Left hindlimb (tissue), 1 donor: ENCODE measurements around the gene STARD3.
A peak's percentile ranks its signal among the peaks of the same experiment; 100 is the strongest.
"Not testable (repeated sequence)": the region's sequence is repeated elsewhere in the genome, so short reads cannot be mapped to it uniquely, and the experiment has no call there.

Source experiments
- DNase-seq: peaks from one replicate; pipeline ENCODE4 v3.0.0-alpha.2; 2018

The STARD3 gene

DNA sequence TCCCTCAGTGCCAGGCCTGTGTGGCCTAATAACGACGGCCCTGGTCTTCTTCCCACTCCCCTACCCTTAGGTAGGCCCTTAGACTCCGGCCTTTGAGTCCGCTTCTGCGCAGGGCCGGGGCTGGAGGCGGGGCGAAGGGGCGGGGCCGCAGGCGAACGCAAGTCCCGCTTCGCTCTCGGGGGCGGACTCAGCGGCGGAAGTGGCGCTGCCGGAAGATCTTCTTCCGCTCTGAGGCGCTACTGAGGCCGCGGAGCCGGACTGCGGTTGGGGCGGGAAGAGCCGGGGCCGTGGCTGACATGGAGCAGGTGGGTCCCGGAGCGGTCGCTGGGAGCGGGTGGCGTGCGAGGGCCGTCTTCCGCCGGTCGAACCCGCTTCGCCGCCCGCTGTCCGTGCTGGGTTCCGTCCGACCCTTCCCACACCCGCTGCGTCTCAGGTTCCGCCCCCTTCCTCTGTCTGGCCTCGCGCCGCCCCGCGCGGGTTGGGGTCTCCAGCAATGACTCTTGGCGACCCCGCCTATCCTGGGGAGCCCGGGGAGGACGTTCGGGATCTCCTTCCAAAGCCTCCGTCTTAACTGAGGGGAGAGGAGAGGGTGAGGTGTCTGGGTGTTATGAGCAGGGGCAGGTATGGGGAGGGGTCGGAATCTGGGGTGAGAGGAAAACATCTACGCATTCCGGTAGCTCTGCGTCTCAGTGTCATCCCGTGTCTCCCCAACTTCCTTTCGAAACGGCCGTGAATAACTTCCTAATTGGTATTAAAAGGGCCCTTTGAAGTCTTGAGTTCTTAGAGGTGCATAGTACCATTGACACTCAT is at the start of gene STARD3:
STARD3 (plus strand) TSS at position 218 of the 810 bp plus-strand sequence. CDS start 16,388 bp downstream, outside the sequence.
- peak; percentile 91 for DNase-seq

DNA sequence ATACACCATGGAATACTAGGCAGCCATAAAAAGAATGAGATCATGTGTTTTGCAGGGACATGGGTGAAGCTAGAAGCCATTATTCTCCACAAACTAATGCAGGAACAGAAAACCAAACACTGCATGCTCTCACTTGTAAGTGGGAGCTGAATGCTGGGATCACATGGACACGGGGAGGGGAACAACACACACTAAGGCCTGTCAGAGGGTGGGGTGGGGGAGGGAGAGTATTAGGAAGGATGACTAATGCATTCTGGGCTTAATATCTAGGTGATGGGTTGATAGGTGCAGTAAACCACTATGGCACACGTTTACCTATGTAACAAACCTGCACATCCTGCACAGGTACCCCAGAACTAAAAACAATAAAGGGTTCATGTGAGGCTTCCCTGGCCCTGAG is 46.8 kb upstream of the STARD3 start:
- DNase-seq: not testable (repeated sequence)

DNA sequence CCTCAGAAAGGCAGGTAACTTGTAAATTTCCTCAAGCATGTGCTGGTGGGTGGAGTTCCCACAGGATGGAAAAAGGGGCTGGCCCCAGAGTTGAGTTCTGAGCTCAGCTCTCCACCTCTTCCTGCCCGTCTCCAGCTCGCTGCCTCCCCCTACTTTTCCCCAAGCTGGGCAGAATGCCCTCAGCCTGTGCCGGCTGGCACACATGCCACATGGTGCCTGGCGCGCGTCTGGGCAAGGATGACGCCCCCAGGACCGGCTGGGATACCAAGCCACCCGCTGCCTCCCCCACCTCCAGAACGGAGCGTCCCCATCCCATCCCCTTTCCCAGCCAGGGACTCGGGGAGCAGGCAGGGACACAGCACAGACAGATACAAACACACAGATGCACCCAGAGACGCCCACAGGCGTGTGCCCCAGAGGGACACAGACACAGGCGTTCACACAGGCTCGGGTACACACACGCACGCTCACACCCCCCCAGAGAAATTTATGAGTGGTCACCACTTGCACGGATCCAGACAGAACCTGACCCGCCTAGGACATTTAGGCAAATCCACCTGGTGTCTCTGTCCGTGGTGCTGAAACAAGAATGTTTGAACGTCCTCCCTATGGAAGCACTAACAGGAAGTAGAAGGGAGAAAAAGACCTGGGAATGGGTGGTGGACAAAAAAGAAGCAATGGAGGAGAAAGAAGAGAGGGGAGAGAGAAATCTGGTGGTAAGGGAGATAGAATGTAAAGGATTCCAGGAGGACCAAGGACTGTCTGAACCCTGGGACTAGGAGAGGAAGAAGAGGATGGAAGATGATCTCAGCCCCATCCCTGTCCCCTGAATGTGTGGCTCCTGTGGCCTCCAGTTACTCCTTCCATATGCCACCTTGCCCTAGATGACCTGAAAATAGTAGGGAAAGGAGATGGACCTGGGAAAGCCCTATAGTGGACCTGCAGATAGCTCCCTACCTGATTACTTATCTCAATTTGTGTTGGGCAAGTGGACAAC is 44.7 kb upstream of the STARD3 start:
- DNase-seq: no peak

DNA sequence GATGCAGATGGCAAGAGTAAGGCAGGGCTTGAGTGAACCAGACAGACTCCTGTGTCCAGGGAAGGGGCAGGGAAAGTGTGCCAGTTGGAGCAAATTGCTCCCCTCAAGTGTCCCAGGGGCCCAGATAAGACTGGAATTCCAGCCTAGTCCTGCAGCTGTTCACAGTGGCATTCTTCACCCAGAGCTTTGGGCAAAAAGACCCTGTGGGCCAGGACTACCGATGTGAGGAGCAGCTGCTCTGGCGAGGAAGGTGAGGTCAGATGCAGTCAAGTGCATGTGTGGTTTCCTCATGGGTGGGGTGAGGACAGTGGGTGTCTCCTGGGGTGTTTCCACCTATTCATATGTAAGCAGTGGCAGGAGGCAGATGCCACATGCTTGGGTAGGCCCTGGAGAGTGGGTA is 43.6 kb upstream of the STARD3 start:
- DNase-seq: no peak

DNA sequence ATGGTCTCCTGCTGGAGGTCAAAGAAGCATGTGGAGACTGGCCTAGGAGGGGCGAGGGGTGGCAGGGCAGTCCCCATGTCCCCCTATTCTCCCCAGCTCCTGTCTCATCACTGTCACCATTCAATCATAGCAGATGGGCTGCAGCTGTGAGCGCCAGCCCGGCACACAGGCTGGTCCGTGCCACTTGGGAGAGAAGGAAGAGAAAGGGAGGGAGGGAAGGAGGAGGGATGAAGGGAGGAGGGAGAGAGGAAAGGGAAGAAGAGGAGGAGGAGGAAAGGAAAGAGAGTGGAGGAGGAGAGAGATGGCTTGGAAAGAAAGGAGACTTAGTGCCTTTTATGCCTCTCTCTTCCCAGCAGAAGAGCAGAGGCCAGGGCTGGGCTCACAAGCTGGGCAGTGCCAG is 41.6 kb upstream of the STARD3 start:
- DNase-seq: no peak

DNA sequence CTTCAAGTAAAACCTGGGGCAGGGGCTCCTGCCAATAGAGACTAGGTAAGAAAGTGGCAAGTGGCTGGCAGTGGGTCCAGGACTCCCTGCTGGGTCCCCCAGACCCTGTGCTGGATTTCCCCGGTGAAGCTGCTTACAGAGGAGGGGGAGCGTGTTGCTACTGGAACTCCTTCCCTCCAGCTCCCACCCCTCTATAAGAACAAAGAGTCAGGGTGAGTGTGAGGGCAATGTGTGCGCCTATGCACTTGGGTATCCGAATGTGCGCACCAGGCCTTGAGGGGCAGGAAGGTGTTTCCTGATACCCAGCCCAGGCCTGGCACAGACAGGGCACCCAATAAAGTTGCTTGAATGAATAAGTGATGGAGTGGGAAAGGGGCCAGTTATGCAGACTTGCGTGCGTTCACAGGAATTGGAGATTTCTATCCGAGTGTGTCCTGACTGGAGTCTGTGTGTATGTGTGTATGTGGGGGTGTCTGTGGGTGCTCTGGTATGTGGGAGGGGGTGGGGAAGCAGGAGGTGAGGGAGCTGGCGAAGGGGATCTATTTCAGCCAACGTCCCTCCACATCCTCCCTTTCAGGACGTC is 40.9 kb upstream of the STARD3 start:
- no peak for DNase-seq

DNA sequence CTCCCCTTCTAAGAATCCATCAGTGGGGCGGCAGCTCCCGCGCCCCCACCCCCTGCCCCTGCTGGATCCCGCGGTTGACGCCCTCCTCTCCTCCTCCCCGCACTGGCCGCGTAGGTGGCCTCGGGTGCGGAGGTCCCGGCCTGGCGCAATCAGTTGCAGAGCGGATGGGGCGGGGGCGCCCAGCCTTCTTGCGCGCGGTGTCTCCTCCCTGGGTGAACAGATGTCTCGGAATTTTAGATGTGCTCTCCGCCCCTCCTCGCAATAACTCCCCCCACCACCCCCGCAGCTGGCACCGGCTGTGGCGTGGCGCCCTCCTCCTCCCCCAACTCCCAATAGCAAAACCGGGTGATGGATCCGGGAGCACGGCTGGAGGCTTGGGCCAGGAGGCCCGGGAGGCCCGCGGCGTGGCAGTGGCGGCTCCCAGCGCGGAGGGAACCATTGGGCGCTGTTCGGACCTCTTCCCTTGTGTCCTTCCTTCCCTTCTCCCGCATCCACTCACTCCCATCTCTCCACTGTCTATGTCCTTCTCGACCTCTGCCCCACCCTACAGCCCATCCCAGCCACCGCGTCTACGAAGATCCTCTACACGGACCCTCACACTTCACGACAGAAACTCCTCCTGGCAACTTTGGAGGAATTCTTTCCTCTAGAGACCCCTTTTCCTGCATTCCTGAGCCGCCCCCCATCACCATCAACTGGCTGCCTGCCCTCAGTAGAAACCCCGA is 40.2 kb upstream of the STARD3 start:
- DNase-seq: no peak

DNA sequence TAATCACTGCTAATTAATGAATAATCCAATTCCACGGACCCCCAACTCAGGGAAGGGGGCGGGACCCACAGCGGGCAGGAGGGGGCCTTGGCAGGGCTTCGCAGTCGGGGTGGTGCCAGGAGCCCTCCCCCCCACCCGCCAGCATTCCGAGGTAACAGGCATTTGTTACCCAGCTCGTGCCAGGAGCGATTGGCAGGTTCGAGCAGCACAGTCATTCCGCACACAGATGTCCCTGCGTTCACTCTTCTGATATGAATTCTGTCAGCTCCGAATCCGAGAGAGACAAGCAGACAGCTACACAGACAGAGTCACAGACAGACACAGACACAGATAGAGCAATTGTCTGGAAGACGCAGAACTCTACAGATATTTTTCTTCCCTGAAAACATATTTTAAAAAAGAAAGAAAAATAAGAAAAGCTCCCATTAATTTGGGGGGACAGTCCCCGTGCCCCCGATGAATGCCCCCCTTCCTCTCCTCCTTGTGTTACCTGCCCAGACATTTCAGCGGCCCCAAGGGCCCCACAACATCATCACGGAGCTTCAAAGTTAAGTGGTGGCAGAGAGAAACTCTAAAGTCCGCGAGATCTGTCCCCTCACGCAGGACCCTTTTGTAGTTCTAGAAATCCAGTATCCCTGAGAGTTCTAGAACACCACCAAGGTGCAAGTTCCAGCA is 39.4 kb upstream of the STARD3 start:
- DNase-seq: no peak

DNA sequence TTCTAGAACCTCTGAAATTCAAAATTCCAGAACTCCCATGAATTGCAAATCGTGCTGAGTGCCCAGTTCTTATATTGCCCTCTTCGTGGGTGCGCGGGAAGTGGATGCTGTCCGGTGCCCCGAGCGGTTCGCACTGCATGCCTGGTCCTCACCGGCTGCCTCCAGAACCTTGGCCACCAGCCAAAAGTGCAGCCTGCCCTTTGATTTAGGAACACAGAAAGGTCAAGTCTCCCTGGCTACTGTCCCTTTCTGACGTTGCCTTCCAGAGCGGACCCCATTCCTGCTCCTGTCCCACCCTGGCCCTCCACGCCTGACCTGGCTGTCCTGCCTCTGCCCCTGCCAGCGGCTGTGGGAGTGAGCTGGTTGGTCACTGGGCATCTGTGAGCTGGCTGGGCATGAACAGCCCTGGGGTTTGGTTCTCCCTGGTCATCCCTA is 38.9 kb upstream of the STARD3 start:
- DNase-seq: no peak

DNA sequence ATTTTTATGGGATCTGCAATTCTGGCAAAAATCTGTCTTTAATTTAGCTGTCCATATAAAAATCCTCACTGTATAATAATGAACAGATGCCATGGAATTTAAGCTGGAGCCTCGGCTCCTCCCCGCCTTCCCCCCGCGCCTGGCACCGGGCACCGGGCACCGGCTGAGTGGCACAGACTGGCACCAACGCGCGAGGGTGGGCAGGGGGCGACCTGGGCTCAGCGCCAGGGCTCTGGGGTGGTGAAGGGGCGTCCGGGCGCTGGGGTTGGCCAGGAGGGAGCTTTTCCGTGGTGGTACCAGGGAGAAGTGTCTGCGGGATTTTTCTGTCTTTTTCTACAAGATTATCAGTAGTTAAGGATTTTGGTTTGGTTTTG is 38.3 kb upstream of the STARD3 start:
- no peak for DNase-seq

DNA sequence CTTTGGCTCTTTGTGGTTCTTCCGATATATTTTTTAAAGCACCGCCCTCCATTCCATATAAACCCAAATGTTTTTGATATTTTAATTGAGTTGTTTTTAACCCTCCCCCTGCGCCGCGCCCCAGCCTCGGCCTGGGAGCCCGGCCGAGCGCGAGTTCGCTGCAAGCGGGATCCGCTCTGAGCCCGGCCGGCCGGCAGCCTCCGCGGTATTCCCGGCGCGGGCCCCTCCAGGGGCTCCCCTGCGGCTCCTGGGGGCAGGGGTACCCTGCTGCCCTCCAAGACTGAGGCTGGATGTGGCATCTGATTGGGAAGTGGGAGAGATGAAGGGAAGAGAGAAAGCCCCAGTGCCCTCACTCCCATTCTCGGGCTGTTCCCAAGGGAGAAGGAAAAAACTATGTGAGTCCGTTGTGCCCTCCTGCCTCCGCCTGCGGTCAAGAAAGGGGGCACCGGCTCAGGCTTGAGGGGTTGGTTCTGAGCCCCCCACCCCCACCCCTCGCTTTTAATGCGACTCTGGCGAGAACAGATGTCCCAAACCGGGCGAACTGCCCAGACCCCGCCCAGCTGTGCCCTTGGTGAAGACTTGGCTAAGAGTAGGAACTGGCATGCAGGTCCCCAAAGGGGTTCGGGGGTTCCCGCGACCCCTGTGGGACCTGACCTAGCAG is 37.8 kb upstream of the STARD3 start:
- no peak for DNase-seq

DNA sequence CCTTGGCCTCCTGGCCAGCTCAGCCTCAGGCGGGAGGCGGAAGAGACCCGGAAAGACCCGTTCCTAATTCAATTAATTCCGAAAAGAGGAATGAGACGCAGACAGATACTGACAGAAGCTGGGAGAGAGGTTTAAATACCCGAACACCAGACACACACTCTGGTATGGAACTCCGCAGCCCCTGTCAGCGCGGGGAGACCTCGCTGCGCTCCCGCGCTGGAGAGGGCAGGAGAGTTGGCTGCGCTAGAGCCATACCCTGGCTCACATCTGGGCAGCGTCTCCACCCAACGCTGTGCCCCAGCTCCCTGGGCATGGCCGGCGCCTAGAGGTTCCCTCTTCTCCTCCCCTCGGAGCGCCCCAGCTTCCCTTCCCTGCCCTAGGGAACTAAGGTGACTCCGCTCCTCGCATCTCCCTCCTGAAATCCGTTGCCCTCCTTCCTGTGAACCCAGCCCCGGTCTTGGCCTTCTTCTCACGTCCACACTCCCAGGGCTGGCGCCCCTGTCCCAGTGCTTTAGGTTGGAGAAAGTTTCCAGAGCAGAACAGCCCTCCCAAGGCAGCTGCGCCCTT is 37.2 kb upstream of the STARD3 start:
- DNase-seq: no peak

DNA sequence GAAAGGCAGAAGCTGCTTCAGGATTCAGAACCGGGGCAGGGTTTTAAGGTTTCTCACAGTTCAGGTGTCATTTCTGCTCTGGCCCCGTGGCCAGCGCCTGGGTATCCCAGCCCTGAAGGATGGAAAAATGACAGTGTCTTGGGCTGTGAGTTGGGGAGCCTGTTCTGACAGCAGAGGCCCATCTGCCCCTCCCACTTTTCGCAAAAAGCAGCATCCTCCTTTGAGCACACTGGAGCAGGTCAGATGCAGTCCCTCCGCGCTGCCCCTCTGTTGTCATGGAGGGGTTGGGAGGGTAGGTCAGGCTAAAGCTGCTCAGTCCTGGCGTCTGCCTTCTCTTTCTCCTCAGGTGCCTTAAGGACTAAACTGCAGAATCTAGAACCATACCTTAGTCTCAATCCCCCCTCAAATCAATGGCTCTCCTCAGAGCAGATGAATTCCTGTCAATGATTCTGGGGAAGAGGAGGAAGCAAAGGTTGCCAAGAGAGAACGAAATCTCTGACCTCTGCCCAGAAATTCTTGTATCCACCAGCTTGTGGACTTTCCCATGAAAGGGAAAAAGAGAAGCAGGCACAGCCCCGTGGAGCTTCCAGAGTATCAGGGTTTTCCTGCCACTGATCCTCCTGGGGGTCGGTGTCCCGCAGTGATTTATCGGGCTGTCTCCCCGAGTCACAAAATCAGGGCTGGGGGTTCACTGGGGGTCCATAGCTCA is 36.5 kb upstream of the STARD3 start:
- no peak for DNase-seq

DNA sequence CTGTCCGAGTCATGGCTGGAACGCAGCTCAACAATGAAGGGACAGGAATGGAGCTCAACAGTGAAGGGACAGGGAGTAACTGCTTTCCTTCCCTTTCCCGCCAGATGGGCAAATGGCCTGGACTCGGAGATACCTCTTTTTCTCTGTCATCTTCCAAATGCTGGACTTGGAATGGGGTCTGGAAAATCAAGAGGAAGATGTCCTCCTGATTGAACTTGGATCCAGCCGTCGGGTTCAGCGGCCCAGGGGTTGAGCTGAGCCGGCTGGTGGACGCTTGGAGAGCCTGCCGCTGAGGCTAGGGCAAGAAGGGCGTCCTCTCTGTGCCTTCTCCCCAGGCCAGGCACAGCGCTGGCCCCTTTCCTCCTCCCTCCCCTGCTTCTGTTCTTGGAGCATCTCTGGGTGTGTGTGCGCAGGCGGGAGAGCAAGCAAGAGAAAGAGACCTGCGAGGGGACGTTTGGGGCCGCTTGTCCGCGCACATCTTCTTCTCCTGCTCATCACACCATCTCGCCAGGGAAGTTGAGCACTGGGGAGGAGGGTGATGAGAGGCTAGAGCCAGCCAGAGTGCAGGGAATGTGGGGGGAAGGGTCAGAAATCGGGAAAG is 35.8 kb upstream of the STARD3 start:
- no peak for DNase-seq

DNA sequence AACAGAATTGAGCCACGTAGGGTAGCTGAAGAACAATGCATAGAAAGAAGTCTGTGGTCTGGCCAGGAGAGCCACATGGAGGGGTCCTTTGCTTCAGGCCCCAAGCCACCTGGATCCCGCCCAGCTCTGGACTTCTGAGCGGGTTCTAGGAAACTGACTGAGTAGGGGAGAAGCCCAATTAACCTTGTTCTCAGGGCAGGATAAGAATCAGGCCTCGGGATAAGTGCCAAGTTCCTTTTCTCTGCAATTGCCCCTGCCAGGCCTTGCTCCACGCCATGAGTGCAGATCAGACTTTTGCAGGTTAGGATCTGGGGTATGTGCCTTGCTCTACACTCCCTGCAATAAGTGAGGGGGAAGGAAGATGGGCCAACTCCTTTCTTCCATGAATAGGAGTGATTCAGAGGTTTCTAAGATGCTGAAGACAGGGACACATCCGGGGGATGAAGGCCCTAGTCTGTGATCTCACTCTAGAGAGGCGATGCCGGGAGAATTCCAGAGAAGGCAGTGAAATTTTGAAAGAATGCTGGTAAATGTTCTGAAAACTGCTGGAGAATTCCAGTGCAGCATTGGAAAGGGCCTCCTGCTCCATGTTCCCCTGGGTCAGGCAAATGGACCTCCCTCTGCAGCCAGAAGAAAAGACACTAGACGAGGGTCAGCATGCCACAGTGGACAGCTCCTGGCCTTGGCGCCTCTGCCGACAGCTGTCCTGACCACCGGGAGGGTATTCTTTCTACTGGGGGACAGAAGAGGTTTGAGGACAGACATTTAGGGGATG is 35.0 kb upstream of the STARD3 start:
- DNase-seq: no peak

DNA sequence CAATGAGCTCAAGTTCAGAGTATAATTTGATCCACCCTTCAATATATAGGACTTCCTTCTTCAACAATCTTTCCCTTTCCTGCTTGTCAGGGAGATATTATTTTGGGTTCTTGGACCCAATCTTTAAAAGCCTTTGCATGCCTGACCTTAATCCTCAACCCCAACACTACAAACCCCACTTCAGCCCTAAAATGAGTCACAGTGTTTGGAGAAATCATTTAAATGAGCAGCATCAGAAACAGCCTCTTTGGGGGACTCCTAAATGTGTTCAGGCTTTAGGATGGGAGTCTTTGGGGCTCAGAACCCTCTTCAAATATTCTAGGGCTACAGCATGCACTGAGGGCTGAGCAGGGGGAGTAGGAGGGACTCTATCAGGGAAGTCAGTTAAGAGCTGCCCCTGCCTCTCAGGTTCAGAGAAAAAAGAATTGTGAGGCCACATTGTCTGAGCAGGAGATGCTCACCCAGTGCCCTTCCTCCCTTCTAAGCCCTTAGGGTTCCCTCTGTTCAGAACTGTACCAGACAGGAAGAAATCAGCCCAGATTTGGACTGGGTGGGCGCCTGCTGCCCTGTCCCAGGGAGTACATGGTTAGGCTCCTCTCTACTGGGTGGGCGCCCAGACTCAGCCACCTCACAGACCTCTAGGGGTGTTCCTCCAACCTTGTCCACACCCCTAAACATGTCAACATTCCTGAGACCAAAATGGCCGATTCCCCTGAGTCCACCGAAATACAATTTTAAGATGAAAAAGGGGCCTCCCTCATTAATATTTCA is 34.2 kb upstream of the STARD3 start:
- no peak for DNase-seq

DNA sequence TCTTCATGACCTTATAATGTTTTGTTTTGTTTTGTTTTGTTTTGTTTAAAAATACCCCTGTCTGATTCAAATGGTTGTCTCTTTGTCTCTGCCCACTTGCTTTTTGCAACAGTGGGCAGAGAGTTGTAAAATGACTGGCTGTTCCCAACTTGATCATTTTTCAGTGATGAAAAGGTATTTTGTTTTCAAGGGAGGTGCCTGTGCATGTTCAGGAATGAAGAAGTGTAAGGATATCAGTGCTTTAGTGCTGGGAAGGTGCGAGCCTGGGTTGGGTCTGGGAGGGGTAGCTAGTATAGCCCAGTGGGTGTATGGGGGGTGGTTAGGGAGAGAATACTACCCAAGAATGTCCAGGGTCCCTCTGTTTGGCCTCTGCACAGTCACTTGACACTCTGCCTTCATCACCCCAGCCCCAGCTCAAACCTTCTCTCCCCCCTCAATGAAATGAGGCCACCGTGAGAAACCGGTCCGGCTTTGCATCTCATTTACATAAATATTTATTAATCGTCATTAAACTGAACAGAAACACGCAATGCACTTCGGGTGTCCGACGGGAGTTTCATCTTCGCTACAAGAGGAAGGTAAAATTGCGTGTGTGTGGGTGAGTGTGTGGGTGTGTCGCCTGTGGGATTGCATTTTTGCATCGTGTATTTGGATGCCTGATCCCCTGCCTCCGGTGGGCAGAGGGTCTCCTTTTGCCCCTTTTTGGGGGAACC is 33.5 kb upstream of the STARD3 start:
- DNase-seq: no peak
